ENCODE data around the gene COPS3.

The COPS3 gene

DNA sequence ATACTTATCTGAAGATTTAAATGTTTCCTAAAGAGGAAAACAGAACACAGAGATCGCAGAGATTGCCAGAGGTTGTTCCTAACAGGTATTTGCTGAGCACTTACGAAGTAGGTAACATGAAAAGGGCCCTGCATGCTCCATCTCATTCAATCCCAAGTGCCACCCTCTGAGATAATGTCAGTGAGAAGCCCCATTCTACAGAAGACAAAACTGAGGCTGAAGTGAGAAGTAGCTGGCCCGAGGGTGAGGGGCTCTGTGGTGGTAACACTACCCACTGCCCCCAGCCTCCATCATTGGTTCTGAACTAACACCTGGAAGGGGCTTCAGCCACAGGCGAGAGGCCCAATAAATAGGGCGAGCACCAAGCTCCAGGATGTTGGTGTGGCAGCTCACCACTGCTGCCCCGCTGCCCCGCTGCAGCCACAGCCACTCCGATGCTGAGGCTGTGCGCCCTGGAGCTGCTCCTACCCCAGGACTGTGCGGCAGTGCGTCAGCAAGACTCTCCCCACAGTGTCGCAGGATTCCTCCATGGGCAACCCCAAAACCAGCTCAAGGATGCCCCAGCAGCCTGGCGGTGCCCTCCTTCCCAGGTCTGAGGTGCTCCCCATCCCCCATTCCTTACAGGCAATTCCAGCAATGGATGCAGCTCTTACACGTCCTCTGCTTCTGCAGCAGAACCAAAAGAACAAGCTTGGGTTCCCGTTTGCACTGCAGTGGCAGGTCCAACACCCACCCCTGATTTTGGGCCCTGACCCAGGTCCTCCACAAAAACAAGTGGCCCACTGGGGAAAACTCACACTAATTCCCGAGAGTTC is 54.4 kb downstream of the COPS3 start:
- FAIRE-seq (no peak), DNase-seq (ENCODE audit: insufficient read length, low spot score) (no peak)
- TF ChIP-seq POLR2A (IDR thresholded peaks at IDR 0.05; ENCODE audit: low read depth, low read length): no peak

DNA sequence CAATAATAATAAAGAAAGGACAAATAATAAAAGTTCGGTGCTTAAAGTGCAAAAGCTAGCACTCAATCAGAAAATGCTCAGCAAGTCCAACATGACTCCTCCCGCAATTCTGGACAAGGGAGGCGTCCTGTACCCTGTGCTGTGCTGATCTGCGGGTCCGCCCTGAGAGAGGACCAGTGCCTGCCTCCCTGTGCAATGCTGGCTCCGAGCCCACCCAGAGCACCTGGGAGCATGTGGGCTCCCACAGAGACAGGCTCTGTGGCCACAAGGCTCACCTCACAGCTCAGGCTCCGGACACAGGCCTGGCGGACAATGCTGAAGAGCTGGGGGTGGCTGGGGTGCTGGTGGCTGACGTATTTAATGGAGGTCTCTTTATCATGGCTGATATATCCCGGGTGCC is 55.1 kb downstream of the COPS3 start:
- DNase-seq (ENCODE audit: insufficient read length, low spot score) (no peak), FAIRE-seq (no peak)
- TF ChIP-seq POLR2A (IDR thresholded peaks at IDR 0.05; ENCODE audit: low read depth, low read length): no peak

DNA sequence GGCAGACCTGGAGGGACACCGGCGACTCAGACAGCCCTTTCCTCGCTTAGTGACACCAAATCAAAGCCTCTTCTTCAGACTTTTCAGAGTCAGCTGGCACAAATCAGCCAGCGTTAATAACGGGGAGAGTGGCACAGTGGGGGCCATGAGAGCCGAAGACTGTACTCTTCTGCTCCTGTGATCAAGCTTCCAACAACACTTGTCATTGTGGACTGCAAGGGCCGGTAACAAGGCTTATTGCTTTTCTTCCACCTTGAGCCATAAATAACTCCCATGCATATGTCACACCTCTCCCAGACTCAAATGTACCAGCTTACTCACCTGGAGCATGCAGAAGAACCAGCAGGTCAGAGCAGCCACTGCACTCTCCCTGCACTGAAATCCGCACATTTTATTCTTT is 56.9 kb downstream of the COPS3 start:
- FAIRE-seq: no peak
- TF ChIP-seq POLR2A (IDR thresholded peaks at IDR 0.05; ENCODE audit: low read depth, low read length): no peak
- no peak for DNase-seq (ENCODE audit: insufficient read length, low spot score)

DNA sequence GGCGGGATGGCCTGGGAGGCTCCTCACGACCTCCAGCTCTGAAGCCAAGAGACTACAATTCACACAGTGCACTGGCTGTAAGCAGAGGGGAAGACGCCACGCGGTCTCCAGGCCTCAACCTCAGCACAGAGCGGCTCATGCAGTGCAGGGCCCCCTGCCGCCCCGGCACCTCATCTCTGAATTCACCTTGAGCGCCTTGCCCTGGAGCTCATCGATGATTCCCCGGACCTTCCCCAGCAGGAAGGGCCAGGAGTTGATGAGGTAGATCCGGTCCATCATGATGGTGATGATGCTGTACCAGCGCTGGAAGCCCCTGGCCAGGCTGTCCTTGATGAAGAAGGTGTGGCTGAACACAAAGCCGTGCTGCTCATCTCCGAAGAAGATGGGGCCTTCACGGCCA is 57.3 kb downstream of the COPS3 start:
- DNase-seq (ENCODE audit: insufficient read length, low spot score) (no peak), FAIRE-seq (no peak)
- no peak for TF ChIP-seq POLR2A (IDR thresholded peaks at IDR 0.05; ENCODE audit: low read depth, low read length)

- no peak for TF ChIP-seq POLR2A (IDR thresholded peaks at IDR 0.05; ENCODE audit: low read depth, low read length)
- no peak for FAIRE-seq
- no peak for DNase-seq (ENCODE audit: insufficient read length, low spot score)
These were observed 59.7 kb downstream of the COPS3 start for GRCh38 chr17:17221329-17221728.

DNA sequence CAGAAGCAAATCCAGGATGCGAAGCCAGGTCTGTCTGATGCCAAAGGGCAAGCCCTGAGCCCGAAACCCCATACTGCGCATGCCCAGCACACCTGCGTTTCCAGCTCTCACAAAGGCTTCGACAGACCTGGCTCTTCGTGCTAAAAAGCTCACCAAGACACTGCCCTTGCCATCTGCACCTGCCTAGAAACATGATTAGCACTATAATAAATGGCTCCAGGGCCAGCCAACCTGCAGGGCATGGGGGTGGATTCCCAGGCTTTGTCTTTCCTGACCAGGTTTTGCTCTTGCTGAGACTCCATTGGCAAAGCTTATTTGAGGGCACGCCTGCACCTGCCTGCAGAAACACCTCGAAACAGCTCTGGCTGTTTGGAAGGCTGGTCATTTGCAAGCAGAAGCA is 60.5 kb downstream of the COPS3 start:
- FAIRE-seq (no peak), DNase-seq (ENCODE audit: insufficient read length, low spot score) (no peak)
- no peak for TF ChIP-seq POLR2A (IDR thresholded peaks at IDR 0.05; ENCODE audit: low read depth, low read length)

DNA sequence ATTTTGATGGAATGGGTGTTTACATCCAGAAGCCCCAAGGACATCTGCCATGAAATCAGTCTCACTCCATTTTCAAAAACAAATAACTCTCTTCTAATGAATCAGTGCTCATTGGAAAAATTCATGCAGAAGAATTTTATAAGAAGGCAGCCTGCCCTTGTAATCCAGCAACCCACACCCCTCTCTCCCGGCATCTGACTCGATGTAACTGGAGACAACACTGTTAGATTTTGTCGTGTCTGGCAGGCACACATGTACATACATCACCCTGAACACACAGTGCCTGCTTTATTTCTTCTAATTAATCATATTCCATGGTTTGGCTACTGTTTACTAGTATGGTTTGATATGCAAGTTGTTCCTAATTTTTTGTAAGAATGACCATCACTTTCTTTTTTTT is 63.1 kb downstream of the COPS3 start:
- DNase-seq (ENCODE audit: insufficient read length, low spot score) (no peak), FAIRE-seq (no peak)
- no peak for TF ChIP-seq POLR2A (IDR thresholded peaks at IDR 0.05; ENCODE audit: low read depth, low read length)

- TF ChIP-seq POLR2A (IDR thresholded peaks at IDR 0.05; ENCODE audit: low read depth, low read length): no peak
- no peak for DNase-seq (ENCODE audit: insufficient read length, low spot score)
- FAIRE-seq: no peak
These were observed 64.3 kb downstream of the COPS3 start for GRCh38 chr17:17216776-17217175.

DNA sequence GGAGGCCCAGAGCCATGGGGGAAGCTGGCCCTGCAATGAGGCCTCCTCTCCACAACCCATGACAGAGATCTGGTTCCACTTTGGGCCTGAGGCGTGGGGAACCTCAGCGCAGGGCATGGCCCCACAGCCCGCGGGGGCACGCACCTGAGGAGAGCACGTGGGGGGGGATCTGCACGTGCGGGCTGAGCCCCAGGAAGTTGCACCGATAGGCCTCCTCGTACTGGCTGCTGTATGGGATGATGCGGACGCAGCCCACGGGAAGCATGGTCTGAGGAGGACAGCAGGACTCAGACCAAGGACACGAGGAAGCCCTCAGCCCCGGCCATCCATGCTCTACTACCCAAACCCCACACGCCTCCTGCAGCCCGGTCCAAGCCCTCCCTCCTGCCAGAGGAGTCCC is 64.8 kb downstream of the COPS3 start:
- DNase-seq (ENCODE audit: insufficient read length, low spot score): no peak
- TF ChIP-seq POLR2A (IDR thresholded peaks at IDR 0.05; ENCODE audit: low read depth, low read length): no peak
- no peak for FAIRE-seq

- no peak for FAIRE-seq
- TF ChIP-seq POLR2A (IDR thresholded peaks at IDR 0.05; ENCODE audit: low read depth, low read length): no peak
- no peak for DNase-seq (ENCODE audit: insufficient read length, low spot score)
These were observed 65.5 kb downstream of the COPS3 start for GRCh38 chr17:17215575-17215974.

DNA sequence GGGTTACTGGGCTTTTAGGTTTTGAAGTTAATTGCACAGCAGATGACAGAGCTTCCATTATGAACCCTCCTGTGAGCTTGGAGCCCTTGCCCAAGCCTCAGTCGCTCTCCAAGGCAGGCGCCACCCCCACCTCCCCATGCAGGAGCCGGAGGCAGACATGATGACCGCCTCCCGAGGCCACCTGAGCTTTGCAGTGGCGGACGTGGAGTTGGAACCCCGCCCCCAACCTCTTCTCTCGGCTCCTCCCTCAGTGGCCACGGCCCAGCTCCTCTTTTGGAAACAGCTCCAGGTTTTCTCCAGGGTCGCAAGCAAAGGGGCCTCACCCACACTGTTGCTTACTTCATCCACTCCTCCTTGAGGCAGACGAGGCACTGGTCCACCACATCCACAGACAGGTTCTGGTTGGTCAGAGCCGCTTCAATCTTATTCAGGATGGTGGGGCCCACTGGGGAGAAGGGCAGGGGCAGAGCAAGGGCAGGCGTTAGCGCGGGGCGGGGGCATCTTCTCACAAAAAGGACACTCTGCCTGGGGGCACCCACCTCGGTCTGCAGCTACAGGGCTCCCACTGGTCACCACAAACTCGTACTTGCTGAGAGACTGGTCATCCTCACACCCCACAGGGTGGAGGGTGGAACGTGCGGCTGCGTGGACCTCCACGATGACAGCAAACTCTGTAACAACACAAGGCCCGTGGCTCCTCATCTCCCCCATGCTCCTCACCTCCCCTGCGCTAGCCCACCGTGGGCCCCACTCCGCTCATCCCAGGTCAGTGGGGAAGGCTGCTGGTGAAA is 66.2 kb downstream of the COPS3 start:
- FAIRE-seq (no peak), DNase-seq (ENCODE audit: insufficient read length, low spot score) (no peak)
- no peak for TF ChIP-seq POLR2A (IDR thresholded peaks at IDR 0.05; ENCODE audit: low read depth, low read length)

GRCh38 chr17:17213775-17214174 is 67.3 kb downstream of the COPS3 start:
- DNase-seq (ENCODE audit: insufficient read length, low spot score) (no peak), FAIRE-seq (no peak)
- TF ChIP-seq POLR2A (IDR thresholded peaks at IDR 0.05; ENCODE audit: low read depth, low read length): no peak

GRCh38 chr17:17207998-17208397 is 73.0 kb downstream of the COPS3 start:
- no peak for TF ChIP-seq POLR2A (IDR thresholded peaks at IDR 0.05; ENCODE audit: low read depth, low read length)
- no peak for DNase-seq (ENCODE audit: insufficient read length, low spot score)
- FAIRE-seq: no peak

- no peak for DNase-seq (ENCODE audit: insufficient read length, low spot score)
- no peak for FAIRE-seq
- TF ChIP-seq POLR2A (IDR thresholded peaks at IDR 0.05; ENCODE audit: low read depth, low read length): no peak
These were observed 74.1 kb downstream of the COPS3 start for GRCh38 chr17:17206913-17207335.

Data from H54 (cell line).